Type B pancreatic cell (in vitro differentiated cells): ENCODE results near the gene EEFSEC. TPM values are rescaled to one million over a fixed set of nuclear protein-coding genes. Genes with fewer than 3 reads are reported as not detected.

ENCODE experiments used
- DNase-seq: peaks from one replicate; pipeline ENCODE4 v3.0.0; 2021; ENCODE audit warnings: mixed read lengths; ENCODE audit not compliant: unreplicated experiment; ENCODE audit errors: extremely low spot score
- H3K27ac Mint-ChIP-seq: 2 replicates; pipeline ENCODE4 v1.8.0; 2021; ENCODE audit warnings: mild to moderate bottlenecking, mixed read lengths
- H3K27me3 Mint-ChIP-seq: 2 replicates; pipeline ENCODE4 v1.8.0; 2021; ENCODE audit warnings: mixed read lengths
- H3K36me3 Mint-ChIP-seq: 2 replicates; pipeline ENCODE4 v1.8.0; 2021; ENCODE audit warnings: mixed read lengths
- H3K4me1 Mint-ChIP-seq: one replicate; pipeline ENCODE4 v1.8.0; 2021; ENCODE audit warnings: mixed read lengths; ENCODE audit not compliant: unreplicated experiment
- H3K4me3 Mint-ChIP-seq: 2 replicates; pipeline ENCODE4 v1.8.0; 2021; ENCODE audit warnings: mild to moderate bottlenecking, mixed read lengths
- H3K9me3 Mint-ChIP-seq: 2 replicates; pipeline ENCODE4 v1.8.0; 2021; ENCODE audit warnings: mixed read lengths
- CTCF ChIP-seq: fragments of 200-600 bp; sonication (generic); conservative IDR thresholded peaks from 2 replicates; pipeline ENCODE4 v1.5.0; 2021; ENCODE audit warnings: antibody characterized with exemption, mild to moderate bottlenecking
- total RNA-seq: library from RNA; stranded (reverse); gene quantifications from 2 replicates; pipeline ENCODE4 v1.2.1, GENCODE V29; 2021; ENCODE audit warnings: low replicate concordance

Gene EEFSEC
- total RNA-seq, 1 donor from 2014 or later: 16.6 TPM

- no peaks in the 10 kb centered on the region for H3K36me3 Mint-ChIP-seq
- no peak for DNase-seq
- no peak overlapping the region for H3K4me3 Mint-ChIP-seq
- no peak overlapping the region for H3K27ac Mint-ChIP-seq
- no peaks in the 10 kb centered on the region for H3K9me3 Mint-ChIP-seq
- peaks cover 4% of the 10 kb centered on the region for H3K4me1 Mint-ChIP-seq
- H3K27me3 Mint-ChIP-seq: peaks cover 28% of the 10 kb centered on the region
- TF ChIP-seq CTCF: no peak
These were observed 304.7 kb downstream of the EEFSEC start for GRCh38 chr3:128457937-128458336.

Other genes with a start within 250 kb of the EEFSEC start
- 0.50 TPM in 1 of 2 replicates, not detected in the other for gene KBTBD12, start 238.2 kb upstream of the EEFSEC start, total RNA-seq
- 207 and 230 TPM in 2 replicates for gene SEC61A1, start 101.0 kb upstream of the EEFSEC start, total RNA-seq
- gene RUVBL1, start 29.7 kb upstream of the EEFSEC start, total RNA-seq: 34.6 and 61.1 TPM in 2 replicates